HG03280 (cell line): Measurements from ENCODE around the gene STMND1.
"Not testable (repeated sequence)": the region's sequence is repeated elsewhere in the genome, so short reads cannot be mapped to it uniquely, and the experiment has no call there.

ENCODE experiments used
- ATAC-seq: cut with Tn5 transposase; IDR thresholded peaks from one replicate; pipeline ENCODE4 v1.9.1; 2021; ENCODE audit warnings: mild to moderate bottlenecking, moderate library complexity; ENCODE audit not compliant: unreplicated experiment

STMND1 gene

DNA sequence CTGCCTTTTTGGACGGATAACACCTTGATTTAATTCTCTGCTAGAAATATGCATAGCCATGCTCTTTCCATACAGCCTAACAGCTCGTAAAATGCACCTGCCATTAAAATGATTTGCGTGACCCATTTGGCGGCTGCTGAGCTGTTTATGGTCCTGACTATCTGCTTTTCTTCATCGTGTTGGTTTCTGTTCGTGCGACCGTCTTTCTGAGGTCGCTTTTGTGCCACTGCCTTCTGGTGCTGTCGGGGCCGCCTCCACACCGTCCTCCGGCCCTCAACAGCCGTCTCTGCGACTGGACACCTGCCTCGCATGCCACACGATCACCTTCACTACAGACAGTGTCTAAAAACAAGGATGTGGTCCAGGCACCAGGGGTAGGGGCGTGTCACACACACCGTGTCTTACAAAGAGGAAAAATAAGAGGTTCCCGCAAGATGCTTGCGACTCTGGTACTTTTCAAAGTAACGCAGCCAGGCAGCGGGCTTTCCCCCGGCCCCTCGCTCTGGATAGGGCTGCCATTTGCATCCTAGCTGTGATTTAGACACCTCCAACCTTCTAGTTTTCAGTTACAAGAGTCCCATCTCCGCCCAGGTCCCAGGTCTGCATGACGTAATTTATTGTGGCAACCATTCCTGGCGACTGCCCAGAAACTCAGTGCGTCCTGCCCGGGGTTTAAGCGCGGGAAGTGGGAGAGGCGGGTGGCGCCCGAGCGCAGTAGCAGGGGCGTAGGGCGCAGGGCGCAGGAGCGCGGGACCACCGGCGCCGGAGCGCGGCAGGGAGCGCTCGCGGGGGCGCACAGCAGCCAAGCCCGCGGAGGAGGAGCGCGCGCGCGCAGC lies at the start of gene STMND1:
Gene STMND1, plus strand, starts transcription at position 629 of the 836 bp plus-strand sequence. CDS start 208 bp downstream, outside the sequence.
- no peak for ATAC-seq

GRCh38 chr6:17054647-17055046 lies 47.2 kb upstream of the STMND1 start:
- no peak for ATAC-seq

GRCh38 chr6:17057322-17057721 lies 44.5 kb upstream of the STMND1 start:
- no peak for ATAC-seq

DNA sequence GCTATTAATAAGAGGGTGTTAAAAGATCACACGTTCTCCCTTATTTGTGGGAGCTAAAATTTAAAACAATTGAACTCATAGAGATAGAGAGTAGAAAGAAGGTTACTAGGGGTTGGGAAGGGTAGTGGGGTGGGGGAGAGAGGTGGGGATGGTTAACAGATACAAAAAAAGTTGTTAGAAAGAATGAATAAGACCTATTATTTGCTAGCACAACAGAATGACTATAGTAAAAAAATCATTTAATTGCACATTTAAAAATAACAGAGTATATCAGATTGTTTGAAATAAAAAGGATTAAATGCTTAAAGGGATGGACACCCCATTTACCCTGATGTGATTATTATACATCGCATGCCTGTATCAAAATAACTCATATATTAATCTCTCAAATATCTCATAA lies 43.3 kb upstream of the STMND1 start:
- no peak for ATAC-seq

DNA sequence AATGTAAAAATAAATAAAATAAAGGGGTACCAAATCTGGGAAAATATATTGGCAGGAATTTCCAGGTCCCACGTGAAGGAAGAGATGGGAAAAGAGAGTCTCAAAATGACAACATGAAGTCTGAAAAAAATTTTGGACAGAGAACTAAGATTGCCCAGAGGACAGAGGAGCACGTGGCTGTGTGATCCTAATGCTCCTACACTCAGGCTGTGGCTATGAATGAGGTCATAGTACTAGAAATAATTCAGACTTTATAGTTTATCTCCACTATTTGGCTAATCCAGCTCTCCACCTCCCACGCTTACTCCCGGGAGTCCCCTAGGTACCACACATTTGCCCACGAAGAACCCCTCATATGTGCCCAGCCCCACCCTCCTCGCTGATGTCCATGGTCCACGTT lies 42.8 kb upstream of the STMND1 start:
- ATAC-seq: no peak

DNA sequence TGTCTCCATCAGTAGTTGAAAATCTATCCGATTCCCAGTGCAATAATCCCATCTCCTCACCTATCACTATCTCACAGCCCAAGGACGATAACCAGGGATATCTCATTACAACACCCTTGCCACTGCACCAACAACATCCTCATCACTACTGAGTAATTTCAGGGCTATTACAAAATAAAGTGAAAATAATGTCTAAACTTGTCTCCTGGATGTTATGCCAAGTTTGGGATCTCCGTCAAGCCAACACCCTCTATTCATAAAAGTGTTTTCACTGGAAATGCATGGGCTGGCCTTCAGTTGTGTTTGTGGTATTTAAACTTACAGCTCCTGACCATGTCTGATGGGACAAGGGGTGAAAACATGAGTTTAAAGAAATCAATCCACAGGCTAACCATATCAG lies 42.0 kb upstream of the STMND1 start:
- no peak for ATAC-seq

DNA sequence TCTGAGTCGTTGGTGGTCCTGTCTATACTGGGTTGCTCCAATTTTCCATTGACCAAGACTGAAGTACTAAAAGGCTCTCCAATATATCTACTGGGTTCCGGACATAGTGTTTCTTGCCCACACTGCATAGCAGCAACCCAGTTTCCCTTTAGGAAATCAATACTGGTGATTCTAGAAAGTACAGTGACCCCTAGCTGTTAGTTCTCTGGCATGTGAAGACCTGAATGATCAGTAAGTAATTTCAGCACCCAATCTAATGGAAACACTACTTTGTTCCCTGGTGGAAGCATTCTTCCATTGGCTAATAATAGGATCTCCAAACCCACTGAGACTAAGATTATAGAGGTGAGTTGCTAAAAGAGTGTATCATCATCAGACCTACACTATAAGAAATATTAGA lies 40.8 kb upstream of the STMND1 start:
- no peak for ATAC-seq

DNA sequence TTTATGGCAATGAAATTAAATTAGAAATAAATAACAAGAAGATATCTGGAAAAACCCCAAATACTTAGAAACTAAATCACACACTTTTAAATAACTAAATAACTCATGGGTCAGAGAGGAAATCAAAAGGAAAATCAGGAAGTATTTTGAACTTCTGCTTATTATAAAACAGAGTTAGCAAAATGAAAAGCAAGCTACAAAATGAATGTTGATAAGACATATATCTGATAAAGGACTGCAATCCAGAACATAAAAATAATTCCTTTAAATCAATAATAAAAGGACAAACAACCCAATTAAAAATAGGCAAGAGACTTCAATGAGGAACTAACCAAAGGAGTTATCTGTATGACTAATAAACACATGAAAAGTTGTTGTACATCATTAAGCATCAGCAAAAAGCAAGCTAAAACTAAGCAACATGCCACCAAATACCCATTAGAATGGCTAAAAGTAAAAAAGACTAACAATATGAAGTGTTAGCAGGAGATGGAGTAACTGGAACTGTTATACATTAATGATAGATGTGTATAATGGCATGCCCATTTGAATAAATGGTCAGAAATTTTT lies 38.9 kb upstream of the STMND1 start:
- no peak for ATAC-seq

- no peak for ATAC-seq
Observed at GRCh38 chr6:17064975-17065374, 36.9 kb upstream of the STMND1 start.

DNA sequence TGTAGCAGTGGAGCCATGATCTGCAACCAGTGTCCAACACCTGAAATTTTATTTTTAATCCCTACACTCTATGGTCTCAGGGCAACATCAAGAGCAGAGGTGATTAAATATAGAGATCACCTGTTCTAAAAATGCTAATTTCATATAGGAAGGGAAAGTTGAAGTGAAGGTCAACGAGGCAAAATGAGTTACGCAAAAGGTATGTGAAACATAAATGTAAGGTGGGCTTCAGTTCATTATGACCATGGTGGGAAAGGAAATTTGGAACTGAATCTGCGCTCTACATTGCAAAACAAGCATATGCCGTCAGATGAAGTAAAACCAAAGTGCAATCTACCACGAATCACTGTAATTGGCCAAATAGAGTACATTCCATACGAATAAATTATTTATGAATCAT lies 35.2 kb upstream of the STMND1 start:
- no peak for ATAC-seq

DNA sequence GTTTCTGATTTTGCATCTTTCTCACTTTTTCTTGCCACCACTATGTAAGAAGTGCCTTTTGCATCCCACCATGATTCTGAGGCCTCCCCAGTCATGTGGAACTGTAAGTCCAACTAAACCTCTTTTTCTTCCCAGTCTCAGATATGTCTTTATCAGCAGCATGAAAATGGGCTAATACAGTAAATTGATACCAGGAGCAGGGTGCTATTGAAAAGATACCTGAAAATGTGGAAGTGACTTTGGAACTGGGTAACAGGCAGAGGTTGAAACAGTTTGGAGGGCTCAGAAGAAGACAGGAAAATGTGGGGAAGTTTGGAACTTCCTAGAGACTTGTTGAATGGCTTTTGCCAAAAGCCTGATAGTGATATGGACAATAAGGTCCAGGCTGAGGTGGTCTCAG lies 32.9 kb upstream of the STMND1 start:
- ATAC-seq: not testable (repeated sequence)

DNA sequence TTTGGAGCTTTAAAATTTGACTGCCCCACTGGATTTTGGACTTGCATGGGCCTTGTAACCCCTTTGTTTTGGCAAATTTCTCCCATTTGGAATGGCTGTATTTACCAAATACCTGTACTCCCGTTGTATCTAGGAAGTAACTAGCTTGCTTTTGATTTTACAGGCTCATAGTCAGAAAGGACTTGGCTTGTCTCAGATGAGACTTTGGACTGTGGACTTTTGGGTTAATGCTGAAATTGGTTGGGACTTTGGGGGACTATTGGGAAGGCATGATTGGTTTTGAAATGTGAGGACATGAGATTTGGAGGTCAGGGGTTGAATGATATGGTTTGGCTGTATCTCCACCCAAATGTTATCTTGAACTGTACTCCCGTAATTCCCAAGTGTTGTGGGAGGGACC lies 31.4 kb upstream of the STMND1 start:
- not testable (repeated sequence) for ATAC-seq

- ATAC-seq: not testable (repeated sequence)
Observed at GRCh38 chr6:17073596-17073995, 28.3 kb upstream of the STMND1 start.

DNA sequence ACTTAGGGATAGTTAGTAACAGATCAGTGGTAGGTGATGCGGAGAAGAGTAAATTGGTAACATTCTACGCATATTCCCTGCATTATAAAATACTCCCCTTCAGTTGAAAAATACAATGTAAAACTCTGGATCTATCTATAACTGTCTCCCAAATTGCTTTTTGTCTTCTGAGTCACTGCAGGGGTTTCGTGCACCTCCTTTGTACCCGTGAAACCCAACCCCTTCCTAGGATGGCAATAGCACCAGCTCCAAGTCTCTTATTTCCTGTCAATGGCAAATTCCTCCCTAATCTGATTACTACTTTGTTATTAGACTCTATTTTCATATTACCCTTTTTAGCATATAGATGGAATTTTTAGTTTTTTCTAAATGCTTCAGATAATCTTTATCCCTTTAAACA lies 20.6 kb upstream of the STMND1 start:
- ATAC-seq: no peak

GRCh38 chr6:17081860-17082508 lies 19.9 kb upstream of the STMND1 start:
- no peak for ATAC-seq

- no peak for ATAC-seq
Observed at GRCh38 chr6:17083397-17083796, 18.5 kb upstream of the STMND1 start.

- ATAC-seq: no peak
Observed at GRCh38 chr6:17086469-17086868, 15.4 kb upstream of the STMND1 start.

DNA sequence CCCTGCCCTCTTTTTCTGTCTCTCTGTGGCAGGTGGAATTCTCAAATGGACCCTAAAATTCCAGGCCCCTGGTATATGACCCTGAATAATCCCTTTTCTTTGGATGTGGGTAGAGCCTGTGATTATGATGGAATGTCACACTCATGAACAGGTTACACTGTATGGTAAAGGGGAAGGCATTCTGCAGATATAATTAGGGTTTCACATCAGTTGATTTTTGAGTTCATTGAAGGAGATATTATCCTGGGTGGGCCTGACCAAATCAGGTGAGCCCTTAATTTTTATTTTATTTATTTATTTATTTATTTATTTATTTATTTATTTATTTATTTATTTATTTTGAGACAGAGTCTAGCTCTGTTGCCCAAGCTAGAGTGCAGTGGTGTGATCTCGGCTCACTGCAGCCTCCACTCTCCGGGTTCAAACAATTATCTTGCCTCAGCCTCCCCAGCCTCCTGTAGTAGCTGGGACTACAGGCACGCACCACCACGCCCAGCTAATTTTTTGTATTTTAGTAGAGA lies 13.7 kb upstream of the STMND1 start:
- ATAC-seq: no peak

DNA sequence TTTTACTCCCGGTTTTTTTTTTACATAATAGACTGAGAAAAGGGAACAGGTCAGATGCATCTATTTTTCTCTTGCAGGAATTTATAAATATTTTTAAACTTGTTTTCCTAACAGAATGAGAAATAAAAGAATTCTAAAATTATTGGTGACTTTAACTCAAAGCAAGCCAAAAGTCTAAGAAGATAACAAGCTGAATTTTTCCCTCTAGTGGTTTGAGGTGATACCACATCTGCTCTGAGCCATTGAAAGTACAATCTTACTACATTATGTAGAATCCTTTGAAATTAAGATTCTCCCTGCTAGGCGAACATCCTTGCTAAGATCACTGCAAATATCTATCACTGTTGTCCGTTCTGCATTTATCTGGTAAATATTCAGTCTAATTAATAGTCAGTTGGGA lies 10.7 kb upstream of the STMND1 start:
- no peak for ATAC-seq

DNA sequence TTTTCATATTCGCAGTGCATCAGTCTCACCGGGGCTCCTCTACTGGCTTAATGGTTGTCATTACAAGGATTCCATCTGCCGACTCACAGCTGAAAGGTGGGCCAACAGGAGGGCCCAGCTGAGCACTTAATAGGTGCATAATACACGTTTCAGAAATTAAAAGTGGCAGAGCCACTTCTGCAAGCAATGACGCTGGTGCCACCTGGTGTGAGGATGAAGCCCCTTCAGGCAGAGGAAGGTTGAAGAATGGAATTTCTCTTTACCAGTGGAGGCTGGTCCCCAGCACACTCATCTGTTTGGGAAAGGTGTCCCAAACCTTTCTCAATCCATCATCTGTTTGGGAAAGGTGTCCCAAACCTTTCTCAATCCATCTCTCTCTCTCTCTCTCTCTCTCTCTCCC lies 8.2 kb upstream of the STMND1 start:
- ATAC-seq: no peak

DNA sequence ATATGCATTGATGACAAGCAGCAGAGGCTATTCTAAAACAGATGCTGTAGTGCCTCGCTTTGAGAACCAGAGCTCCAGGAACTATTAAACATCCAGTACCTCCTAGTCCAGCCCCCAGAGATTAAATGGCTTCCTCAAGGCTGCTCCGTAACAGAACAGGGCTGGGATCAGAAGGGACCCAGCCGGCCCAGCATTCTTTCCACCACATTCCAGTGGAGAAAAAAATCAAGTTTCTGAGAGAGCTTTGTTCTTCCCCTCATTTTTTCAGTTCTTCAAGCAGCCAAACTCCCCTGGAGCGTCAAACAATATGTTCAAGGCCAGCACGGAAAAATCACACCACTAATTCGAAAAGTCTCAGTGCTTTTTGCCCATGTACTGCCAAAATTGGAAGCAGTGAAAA lies 5.8 kb upstream of the STMND1 start:
- ATAC-seq: no peak

DNA sequence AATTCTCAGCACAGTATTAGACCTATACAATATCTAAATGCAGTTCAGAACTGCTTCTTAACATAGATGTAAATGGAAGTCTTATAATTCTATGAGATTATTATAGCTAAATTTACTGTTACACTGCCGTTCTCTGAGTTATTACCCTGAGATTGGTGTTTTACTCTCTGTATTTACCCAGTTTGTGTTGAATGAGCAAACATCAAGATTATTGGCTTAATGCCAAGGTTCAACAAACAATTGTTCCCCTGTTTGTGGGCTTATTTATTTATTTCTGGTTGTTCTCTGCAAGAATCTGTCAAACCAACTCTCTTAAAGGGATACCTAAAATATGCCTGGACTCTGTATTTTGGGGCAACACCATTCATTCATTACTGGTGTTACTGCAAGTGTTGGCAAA lies 5.2 kb upstream of the STMND1 start:
- ATAC-seq: no peak
